ENCODE results near the gene FASTK.

DNA sequence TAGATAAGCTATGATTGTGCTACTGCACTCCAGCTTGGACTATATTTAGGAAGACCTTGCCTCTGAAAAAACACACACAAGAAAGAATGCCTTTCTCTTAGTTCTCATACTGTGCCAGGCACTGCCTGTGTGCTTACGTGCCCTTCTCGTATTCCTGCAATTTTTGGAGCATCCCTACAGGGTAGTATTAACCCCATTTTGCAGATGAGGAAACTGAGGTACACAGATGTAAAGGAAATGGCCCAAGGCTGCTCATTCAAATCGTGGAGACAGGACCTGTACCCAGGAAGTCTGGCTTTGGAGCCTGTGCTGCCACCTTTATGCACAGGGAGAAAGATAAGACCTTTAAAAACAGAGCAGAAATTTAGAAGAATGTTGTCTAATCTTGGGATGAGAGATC lies 22.4 kb upstream of the FASTK start:
- TF ChIP-seq, protein P1, sequence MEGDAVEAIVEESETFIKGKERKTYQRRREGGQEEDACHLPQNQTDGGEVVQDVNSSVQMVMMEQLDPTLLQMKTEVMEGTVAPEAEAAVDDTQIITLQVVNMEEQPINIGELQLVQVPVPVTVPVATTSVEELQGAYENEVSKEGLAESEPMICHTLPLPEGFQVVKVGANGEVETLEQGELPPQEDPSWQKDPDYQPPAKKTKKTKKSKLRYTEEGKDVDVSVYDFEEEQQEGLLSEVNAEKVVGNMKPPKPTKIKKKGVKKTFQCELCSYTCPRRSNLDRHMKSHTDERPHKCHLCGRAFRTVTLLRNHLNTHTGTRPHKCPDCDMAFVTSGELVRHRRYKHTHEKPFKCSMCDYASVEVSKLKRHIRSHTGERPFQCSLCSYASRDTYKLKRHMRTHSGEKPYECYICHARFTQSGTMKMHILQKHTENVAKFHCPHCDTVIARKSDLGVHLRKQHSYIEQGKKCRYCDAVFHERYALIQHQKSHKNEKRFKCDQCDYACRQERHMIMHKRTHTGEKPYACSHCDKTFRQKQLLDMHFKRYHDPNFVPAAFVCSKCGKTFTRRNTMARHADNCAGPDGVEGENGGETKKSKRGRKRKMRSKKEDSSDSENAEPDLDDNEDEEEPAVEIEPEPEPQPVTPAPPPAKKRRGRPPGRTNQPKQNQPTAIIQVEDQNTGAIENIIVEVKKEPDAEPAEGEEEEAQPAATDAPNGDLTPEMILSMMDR (IDR thresholded peaks at IDR 0.05): no peak
- TF ChIP-seq POLR2A (IDR thresholded peaks at IDR 0.05): no peak

All from testis (tissue), 2 donors.